Activated CD8-positive, alpha-beta T cell treated with anti-CD3 and anti-CD28 coated beads, Interleukin-2, amount 10 ng/mL, durations not matched to agents 7 days and 5 days (primary cell): Measurements from ENCODE around the gene GRIA4. TPM values are rescaled to one million over a fixed set of nuclear protein-coding genes. Genes with fewer than 3 reads are reported as not detected.
"Not testable (repeated sequence)": the region's sequence is repeated elsewhere in the genome, so short reads cannot be mapped to it uniquely, and the experiment has no call there.

Source experiments
- ATAC-seq: fragments of 150-1000 bp; cut with Tn5 transposase; one replicate; pipeline ENCODE4 v1.10.0; 2021; ENCODE audit warnings: moderate library complexity
- CTCF ChIA-PET: fragments of 350-600 bp; sonication (Branson Sonifier 250); formaldehyde crosslinking; loops from one replicate; lab custom pipeline; 2021; ENCODE audit warnings: antibody characterized with exemption; lab: Charles Lee
- POLR2A ChIA-PET: fragments of 350-600 bp; sonication (Branson Sonifier 250); formaldehyde crosslinking; loops from one replicate; lab custom pipeline; 2021; ENCODE audit warnings: antibody characterized with exemption; lab: Charles Lee
- DNase-seq: peaks from one replicate; pipeline ENCODE4 v3.0.0-alpha.2; 2020
- H3K27ac Mint-ChIP-seq: one replicate; pipeline ENCODE4 v1.8.0; 2021; ENCODE audit warnings: mild to moderate bottlenecking, mixed read lengths
- H3K27me3 Mint-ChIP-seq: one replicate; pipeline ENCODE4 v1.8.0; 2021; ENCODE audit warnings: low read depth, mixed read lengths
- H3K36me3 Mint-ChIP-seq: one replicate; pipeline ENCODE4 v1.8.0; 2021; ENCODE audit warnings: low read depth, mixed read lengths
- H3K4me1 Mint-ChIP-seq: one replicate; pipeline ENCODE4 v1.8.0; 2021; ENCODE audit warnings: low read depth, mixed read lengths
- H3K4me3 Mint-ChIP-seq: one replicate; pipeline ENCODE4 v1.8.0; 2021; ENCODE audit warnings: mild to moderate bottlenecking, mixed read lengths
- H3K9me3 Mint-ChIP-seq: one replicate; pipeline ENCODE4 v1.8.0; 2022; ENCODE audit warnings: mixed read lengths; ENCODE audit not compliant: insufficient read depth
- total RNA-seq, 2 experiments: library from RNA; stranded (reverse); gene quantifications; one replicate each; pipeline ENCODE4 v1.2.3, GENCODE V29; 2021

The GRIA4 gene
- total RNA-seq, 2 experiments from 2014 or later: not detected

DNA sequence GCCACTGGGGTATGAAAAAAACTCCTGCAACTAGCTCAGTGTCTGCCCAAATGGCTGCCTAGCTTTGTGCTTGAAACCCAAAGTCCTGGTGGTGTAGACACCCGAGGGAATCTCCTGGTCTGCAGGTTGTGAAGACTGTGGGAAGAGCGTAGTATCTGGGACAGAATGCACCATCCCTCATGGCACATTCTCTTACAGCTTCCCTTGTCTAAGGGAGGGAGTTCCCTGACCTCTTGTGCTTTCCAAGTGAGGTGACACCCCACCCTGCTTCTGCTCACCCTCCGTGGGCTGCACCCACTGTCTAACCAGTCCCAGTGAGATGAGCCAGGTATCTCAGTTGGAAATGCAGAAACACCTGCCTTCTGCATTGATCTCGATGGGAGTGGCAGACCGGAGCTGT is 269.1 kb downstream of the GRIA4 start:
- H3K27ac Mint-ChIP-seq, H3K4me1 Mint-ChIP-seq, CTCF ChIA-PET, H3K9me3 Mint-ChIP-seq, DNase-seq, H3K36me3 Mint-ChIP-seq, ATAC-seq, POLR2A ChIA-PET, H3K27me3 Mint-ChIP-seq, H3K4me3 Mint-ChIP-seq: not testable (repeated sequence)

DNA sequence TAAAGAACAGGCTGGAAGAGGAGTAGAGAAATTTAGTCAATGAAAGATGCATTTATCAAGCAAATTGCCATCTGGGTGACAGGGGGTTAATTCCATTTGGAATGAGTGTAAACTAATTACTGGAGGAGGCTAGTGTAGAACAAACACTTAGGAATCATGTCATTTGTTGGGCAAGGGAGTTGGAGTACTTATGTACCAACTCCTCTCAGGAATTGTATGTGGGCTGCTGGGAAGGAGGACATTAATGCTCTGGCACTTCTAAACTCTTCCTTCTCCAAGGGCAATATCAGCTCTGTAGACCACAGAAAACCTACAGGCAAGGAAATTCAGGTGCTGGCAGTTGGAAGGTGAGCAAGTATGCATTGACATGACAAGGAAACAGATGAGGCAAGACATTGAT is 271.2 kb downstream of the GRIA4 start:
- Mint-ChIP-seq H3K36me3 (no peaks in the 10 kb centered on the region), H3K27ac (no peak overlapping the region), H3K4me1 (no peaks in the 10 kb centered on the region), H3K27me3 (no peaks in the 10 kb centered on the region), H3K4me3 (no peak overlapping the region), H3K9me3 (no peaks in the 10 kb centered on the region)
- ATAC-seq: no peak
- POLR2A ChIA-PET: no interaction called here
- CTCF ChIA-PET: no interaction called here
- no peak for DNase-seq

DNA sequence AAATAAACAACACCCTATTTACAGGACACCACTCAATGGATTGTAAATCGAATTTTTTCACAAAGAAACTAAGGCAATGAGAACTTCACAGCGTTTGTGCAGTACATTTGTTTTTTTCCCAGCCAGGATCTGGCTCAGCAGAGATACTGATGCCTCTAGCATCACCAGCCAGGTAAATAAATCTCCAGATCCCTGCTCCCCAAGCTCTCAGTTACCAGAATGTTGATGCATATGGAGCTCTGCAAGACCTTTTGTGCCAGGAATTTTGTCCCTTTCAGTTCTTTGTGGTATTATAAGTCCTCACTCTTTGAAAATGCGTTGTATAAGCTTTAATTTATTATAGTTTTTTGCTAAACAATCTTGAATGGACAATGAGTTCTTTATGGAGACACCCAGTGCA is 274.6 kb downstream of the GRIA4 start:
- no peaks in the 10 kb centered on the region for H3K4me1 Mint-ChIP-seq
- H3K9me3 Mint-ChIP-seq: no peaks in the 10 kb centered on the region
- POLR2A ChIA-PET: no interaction called here
- DNase-seq: no peak
- no peak overlapping the region for H3K27ac Mint-ChIP-seq
- no peak overlapping the region for H3K4me3 Mint-ChIP-seq
- H3K36me3 Mint-ChIP-seq: no peaks in the 10 kb centered on the region
- H3K27me3 Mint-ChIP-seq: no peaks in the 10 kb centered on the region
- CTCF ChIA-PET: no interaction called here
- ATAC-seq: no peak

DNA sequence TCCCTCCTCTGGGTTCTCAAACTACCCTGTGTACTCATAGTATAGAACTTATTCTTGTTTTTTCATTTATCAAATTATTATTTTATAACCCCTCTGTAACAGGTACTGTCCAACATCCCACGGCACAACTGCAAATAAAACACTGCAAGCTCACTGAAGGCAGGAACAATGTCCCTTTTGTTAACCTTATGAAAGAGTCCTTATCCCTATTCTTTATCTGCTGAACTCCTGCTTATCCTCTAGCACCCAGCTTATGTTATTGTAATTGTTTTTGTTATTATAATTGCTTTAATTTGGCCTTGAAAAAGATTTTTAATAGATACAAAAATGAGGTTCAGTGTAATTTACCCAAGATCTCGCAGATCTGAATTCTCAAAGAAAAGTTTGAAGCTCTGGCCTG is 281.8 kb downstream of the GRIA4 start:
- Mint-ChIP-seq H3K4me3 (no peak overlapping the region), H3K9me3 (no peaks in the 10 kb centered on the region), H3K27me3 (no peaks in the 10 kb centered on the region), H3K27ac (no peak overlapping the region), H3K4me1 (no peaks in the 10 kb centered on the region), H3K36me3 (no peaks in the 10 kb centered on the region)
- CTCF ChIA-PET: no interaction called here
- no peak for DNase-seq
- POLR2A ChIA-PET: no interaction called here
- no peak for ATAC-seq

DNA sequence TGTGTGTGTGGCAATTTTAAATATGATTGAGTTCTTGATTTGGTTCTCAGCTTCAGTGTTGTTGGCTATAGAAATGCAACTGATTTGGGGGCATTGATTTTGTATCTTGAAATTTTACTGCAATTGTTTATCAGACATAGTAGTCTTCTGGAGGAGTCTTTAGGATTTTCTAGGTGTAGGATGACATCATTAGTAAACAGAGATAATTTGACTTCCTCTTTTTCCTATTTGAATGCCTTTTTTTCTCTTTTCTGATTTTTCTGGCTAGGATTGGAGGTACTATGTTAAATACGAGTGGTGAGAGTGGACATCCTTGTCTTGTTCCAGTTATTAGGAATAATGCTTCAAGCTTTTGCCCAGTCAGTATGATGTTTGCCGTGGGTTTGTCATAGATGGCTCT is 287.3 kb downstream of the GRIA4 start:
- ChIA-PET POLR2A (no interaction called here), CTCF (no interaction called here)
- Mint-ChIP-seq H3K4me3 (no peak overlapping the region), H3K4me1 (no peaks in the 10 kb centered on the region), H3K27ac (no peak overlapping the region), H3K27me3 (no peaks in the 10 kb centered on the region), H3K9me3 (no peaks in the 10 kb centered on the region), H3K36me3 (no peaks in the 10 kb centered on the region)
- no peak for ATAC-seq
- DNase-seq: no peak

DNA sequence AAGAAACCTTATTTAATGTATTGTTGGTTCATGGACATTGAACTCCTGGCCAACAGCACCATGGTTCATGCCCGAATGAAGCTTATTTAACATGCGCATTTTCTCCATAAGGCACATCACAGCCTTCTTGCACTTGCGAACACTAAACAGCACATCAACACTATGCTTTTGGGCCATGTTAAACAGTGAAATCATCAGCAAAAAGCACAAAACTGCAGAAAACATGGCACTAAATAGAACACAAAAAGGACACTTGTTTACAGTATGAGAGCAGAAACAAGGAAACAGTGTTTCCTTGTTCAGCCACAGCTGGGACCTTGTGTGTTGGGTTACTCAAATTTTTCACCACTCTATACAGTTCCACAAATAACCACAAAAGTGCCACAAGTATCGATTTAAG is 289.9 kb downstream of the GRIA4 start:
- POLR2A ChIA-PET: no interaction called here
- no peak overlapping the region for H3K4me3 Mint-ChIP-seq
- H3K4me1 Mint-ChIP-seq: no peaks in the 10 kb centered on the region
- CTCF ChIA-PET: no interaction called here
- no peaks in the 10 kb centered on the region for H3K9me3 Mint-ChIP-seq
- H3K36me3 Mint-ChIP-seq: no peaks in the 10 kb centered on the region
- no peaks in the 10 kb centered on the region for H3K27me3 Mint-ChIP-seq
- H3K27ac Mint-ChIP-seq: no peak overlapping the region
- ATAC-seq (no peak), DNase-seq (no peak)

DNA sequence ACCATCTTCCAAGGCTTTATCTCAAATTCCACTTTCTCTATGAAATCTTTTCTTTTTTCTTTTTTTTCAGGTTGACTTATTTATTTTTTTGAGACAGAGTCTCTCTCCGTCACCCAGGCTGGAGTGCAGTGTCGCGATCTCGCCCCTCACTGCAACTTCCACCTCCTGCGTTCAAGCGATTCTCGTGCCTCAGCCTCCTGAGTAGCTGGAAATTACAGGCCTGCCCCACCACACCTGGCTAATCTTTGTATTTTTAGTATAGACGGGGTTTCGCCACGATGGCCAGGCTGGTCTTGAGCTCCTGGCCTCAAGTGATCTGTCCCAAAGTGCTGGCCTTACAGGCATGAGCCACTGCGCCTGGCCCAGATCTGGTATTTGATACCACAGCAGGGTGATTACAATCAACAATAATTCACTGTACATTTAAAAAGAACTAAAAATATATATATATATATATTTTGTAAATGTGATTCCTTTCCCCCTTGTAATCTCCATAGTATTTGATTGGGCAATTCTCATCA is 290.7 kb downstream of the GRIA4 start:
- ChIA-PET CTCF (no interaction called here), POLR2A (no interaction called here)
- ATAC-seq (no peak), DNase-seq (no peak)
- no peak overlapping the region for H3K4me3 Mint-ChIP-seq
- no peaks in the 10 kb centered on the region for H3K9me3 Mint-ChIP-seq
- no peak overlapping the region for H3K27ac Mint-ChIP-seq
- no peaks in the 10 kb centered on the region for H3K4me1 Mint-ChIP-seq
- no peaks in the 10 kb centered on the region for H3K36me3 Mint-ChIP-seq
- H3K27me3 Mint-ChIP-seq: no peaks in the 10 kb centered on the region

DNA sequence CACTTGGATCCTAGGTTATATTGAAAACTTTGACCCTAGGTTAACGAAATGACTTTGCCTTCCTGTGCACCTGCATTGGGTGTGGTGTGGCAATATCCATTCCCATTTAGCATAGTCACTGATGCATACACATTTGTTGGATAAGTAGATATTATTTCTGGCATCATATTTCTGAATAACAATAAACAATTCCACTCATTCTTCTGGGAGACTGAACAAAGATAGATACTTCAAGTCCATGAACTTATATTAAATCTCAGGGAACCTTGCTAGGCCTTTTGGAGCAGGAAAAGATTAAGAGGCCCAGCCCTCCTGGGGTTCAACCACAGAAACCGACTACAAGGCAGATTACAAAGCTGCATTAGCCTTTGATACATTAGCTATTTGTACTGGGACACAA is 293.2 kb downstream of the GRIA4 start:
- ATAC-seq (no peak), DNase-seq (no peak)
- no peak overlapping the region for H3K27ac Mint-ChIP-seq
- H3K9me3 Mint-ChIP-seq: no peaks in the 10 kb centered on the region
- no peaks in the 10 kb centered on the region for H3K4me1 Mint-ChIP-seq
- no peaks in the 10 kb centered on the region for H3K36me3 Mint-ChIP-seq
- ChIA-PET CTCF (no interaction called here), POLR2A (no interaction called here)
- H3K4me3 Mint-ChIP-seq: no peak overlapping the region
- H3K27me3 Mint-ChIP-seq: no peaks in the 10 kb centered on the region

DNA sequence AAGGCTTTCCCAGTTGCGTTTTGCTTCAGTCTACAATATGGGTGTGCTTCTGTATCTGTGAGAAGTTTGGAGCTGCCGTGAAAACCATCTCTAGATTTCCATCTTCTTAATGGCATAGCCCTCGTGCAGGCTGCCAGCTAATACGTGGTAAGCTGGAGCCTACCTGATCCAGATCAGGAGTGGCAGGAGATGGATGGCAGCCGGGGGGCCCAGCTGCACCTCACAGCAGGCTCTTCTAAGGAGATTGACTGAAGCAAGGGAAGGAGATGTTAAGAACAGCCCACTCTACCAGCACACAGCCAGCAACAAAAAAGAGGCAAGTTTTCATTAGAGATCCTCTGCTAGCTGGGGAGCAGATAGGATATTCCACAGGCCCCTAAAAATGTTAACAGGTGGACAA is 296.6 kb downstream of the GRIA4 start:
- DNase-seq (no peak), ATAC-seq (no peak)
- CTCF ChIA-PET: no interaction called here
- Mint-ChIP-seq H3K27me3 (no peaks in the 10 kb centered on the region), H3K4me3 (no peak overlapping the region), H3K9me3 (no peaks in the 10 kb centered on the region), H3K27ac (no peak overlapping the region), H3K36me3 (no peaks in the 10 kb centered on the region), H3K4me1 (no peaks in the 10 kb centered on the region)
- POLR2A ChIA-PET: no interaction called here

DNA sequence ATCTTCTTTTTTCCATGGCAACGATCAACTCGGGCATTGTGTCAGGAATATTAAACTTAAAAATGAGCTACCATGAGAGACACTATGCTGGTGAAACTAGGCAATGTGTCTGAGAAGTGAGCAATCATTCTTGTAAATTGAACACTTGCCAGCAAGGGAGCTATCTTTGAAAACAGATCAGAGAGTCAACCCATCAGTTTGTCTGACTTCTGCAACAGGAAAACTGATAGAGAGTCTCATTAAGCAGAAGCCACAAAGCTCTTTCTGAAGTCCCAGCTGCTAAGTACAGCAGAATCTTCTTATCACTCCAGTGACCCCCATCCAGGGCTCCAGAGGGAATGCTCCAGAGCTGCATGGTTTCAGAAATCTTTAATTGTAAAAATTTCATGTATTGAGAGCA is 297.4 kb downstream of the GRIA4 start:
- Mint-ChIP-seq H3K4me3 (no peak overlapping the region), H3K27ac (no peak overlapping the region), H3K4me1 (no peaks in the 10 kb centered on the region), H3K36me3 (no peaks in the 10 kb centered on the region), H3K9me3 (no peaks in the 10 kb centered on the region), H3K27me3 (no peaks in the 10 kb centered on the region)
- CTCF ChIA-PET: no interaction called here
- POLR2A ChIA-PET: no interaction called here
- no peak for ATAC-seq
- no peak for DNase-seq

DNA sequence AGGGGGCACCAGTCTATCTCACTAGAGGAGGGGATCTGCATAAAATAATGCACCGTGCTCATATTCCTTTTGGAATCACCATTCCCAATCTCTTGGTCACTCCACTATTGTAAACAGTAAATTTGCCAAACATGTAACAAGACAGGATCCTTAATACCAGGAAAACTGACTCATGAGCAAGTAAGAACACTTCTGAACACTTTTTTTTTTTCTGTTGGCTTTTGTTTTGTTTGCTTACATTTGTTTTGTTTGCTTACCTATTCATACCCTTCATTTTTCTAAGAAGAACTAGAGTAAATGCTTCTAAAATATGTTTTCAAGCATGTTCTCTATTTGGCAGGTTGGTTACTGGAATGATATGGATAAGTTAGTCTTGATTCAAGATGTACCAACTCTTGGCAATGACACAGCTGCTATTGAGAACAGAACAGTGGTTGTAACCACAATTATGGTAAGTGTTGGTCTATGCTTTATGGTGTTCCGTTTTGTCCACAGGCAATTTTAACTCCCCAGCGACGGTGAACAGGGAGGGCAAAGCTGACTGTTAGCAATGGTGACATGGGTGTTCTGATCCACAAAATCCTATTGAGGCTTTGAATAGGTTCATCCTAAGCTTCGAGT is 300.3 kb downstream of the GRIA4 start:
- POLR2A ChIA-PET: no interaction called here
- H3K9me3 Mint-ChIP-seq: no peaks in the 10 kb centered on the region
- no peaks in the 10 kb centered on the region for H3K36me3 Mint-ChIP-seq
- no peak for DNase-seq
- no peaks in the 10 kb centered on the region for H3K27me3 Mint-ChIP-seq
- CTCF ChIA-PET: no interaction called here
- ATAC-seq: no peak
- H3K4me1 Mint-ChIP-seq: no peaks in the 10 kb centered on the region
- no peak overlapping the region for H3K27ac Mint-ChIP-seq
- no peak overlapping the region for H3K4me3 Mint-ChIP-seq

DNA sequence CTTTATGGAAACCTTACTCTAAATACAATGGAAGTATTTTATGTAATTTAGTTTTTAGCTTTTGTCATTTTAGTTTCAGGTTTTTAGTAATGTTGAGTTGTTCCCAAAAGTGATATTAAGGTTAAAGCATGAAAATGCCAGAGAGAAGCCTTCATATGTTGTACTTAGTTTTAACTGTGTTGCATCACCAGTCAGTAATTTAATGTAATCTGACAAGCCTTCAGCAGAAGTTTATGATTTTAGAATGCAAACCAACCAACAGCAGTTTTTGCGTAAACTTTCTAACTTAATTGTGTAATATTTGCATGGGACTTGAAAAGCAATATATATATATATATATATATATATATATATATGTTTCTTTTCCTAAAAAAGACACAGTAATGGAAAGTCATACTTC is 301.6 kb downstream of the GRIA4 start:
- POLR2A ChIA-PET: no interaction called here
- no peak for DNase-seq
- H3K36me3 Mint-ChIP-seq: no peaks in the 10 kb centered on the region
- ATAC-seq: no peak
- H3K4me3 Mint-ChIP-seq: no peak overlapping the region
- H3K9me3 Mint-ChIP-seq: no peaks in the 10 kb centered on the region
- H3K4me1 Mint-ChIP-seq: no peaks in the 10 kb centered on the region
- no peak overlapping the region for H3K27ac Mint-ChIP-seq
- H3K27me3 Mint-ChIP-seq: no peaks in the 10 kb centered on the region
- CTCF ChIA-PET: no interaction called here

DNA sequence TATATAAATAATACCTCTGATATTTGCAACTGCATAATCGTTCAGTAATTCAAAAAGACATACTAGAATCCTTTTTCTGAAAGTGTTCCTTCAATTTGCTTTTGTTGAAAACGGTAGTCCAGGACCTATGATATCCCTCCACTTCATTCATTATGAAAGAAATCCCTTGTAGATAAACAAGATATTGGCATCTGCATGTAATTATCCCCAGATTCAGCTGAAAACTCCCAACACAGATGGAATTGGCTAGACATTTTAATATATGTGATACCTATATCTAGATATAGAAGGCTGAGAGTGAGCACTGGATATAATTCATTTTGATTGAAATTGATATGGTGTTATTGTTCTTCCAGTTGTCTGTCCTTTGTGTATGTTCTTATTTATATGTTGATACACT is 302.8 kb downstream of the GRIA4 start:
- Mint-ChIP-seq H3K4me3 (no peak overlapping the region), H3K27me3 (no peaks in the 10 kb centered on the region), H3K36me3 (no peaks in the 10 kb centered on the region), H3K27ac (no peak overlapping the region), H3K9me3 (no peaks in the 10 kb centered on the region), H3K4me1 (no peaks in the 10 kb centered on the region)
- ChIA-PET POLR2A (no interaction called here), CTCF (no interaction called here)
- ATAC-seq: no peak
- DNase-seq: no peak
